GM19463 (cell line): ENCODE measurements around the gene HSD11B2.

ENCODE experiments used
- ATAC-seq: cut with Tn5 transposase; IDR thresholded peaks from one replicate; pipeline ENCODE4 v1.9.1; 2021; ENCODE audit warnings: mild to moderate bottlenecking, moderate library complexity; ENCODE audit not compliant: unreplicated experiment

HSD11B2 gene

DNA sequence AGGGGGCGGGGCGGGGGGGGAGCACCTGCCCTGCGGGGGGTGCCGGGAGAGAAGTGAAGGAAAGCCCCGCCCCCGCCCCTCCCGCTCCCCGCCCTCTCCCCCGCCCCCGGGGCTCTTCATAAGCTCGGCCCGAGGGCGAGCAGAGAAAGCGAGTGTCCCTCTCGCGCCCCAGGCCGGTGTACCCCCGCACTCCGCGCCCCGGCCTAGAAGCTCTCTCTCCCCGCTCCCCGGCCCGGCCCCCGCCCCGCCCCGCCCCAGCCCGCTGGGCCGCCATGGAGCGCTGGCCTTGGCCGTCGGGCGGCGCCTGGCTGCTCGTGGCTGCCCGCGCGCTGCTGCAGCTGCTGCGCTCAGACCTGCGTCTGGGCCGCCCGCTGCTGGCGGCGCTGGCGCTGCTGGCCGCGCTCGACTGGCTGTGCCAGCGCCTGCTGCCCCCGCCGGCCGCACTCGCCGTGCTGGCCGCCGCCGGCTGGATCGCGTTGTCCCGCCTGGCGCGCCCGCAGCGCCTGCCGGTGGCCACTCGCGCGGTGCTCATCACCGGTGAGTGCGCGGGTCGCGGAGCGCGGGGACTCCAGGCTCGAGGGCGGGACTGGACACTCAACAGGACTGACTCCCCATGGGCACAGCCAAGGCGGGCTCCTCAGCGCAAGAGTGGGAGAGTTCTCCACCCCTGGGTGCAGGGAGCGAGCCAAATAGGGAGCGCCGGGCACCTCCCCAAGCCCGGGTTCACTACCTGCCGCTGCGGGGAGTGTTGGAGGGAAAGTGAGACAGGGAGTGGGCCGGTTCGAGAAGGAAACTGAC lies at the start of gene HSD11B2:
Gene HSD11B2 (plus strand): TSS at position 145 of the 798 bp plus-strand sequence. CDS start 128 bp downstream, at position 273.
- no peak for ATAC-seq

DNA sequence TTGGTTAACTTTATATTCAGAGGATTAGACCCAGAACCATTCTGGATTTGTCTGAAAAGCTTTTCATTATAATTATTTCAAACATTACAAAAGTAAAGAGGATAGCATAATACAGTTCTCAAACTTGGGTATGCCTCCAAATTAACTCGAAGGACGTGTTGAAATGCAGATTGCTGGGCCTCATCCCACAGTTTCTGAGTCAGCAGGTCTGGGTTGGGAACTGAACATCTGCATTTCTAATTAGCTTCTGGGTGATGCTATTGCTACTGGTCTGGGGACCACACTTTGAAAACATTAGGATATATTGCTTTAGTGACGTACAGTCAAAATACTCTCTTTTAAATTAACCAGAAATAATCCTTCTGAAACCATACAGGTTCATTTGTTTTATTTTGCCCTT lies 47.6 kb upstream of the HSD11B2 start:
- ATAC-seq, result no peak

DNA sequence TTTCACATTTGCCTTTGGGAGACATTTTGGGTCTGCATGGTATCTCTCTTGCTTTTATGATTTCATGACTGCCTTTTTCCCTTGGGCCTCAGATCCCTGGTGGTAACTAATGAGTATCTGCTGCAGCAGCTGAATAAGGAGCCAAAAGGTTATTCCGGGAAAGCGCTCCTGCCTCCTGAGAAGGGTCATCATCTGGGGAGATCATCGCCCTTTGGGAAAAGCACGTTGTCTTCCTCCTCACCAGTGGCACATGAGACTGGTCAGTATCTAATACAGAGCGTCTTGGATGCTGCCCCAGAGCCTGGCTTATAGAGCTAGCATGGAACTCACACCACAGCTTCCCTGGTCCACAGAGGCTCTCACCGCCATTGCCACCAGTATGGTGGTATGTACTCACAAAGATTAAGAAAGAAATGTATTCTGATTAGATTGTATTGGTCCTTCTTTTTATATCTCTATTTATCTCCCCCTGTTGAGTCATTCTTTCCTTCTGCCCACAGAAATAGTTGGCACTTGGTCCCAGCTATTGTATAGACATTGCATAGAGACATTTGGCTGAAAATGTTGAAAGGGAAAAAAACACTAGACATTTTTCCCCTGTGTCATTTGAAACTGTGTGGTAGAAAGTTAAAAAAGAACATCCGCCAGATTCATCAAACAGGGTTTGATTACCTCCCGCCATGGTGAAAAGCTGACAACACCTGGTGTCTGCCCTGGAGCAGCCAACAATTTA lies 46.0 kb upstream of the HSD11B2 start:
- ATAC-seq, result no peak

- ATAC-seq, result no peak
Observed at GRCh38 chr16:67386861-67387455, 44.0 kb upstream of the HSD11B2 start.

GRCh38 chr16:67387479-67388079 lies 43.3 kb upstream of the HSD11B2 start:
- ATAC-seq, result no peak

GRCh38 chr16:67388191-67388590 lies 42.7 kb upstream of the HSD11B2 start:
- no peak for ATAC-seq

DNA sequence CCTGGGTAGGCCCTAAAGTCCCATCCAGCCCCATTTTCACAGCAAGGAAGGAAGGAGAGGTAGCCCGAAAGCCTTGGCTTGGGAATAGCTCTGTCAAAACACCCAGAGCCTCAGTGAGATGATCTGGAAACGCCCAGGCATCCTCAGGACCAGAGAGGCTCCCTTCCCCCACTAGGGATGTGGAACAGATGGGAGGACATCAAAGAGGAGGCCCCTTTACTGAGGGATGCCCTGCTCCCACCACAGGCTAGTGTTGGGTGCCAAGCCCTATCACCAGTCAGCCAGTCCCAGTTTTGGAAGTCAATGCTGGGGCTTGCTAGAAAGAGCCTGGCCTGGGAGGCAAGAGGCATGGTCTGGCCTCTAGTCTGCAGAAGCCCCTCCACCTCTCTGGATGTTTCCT lies 42.3 kb upstream of the HSD11B2 start:
- no peak for ATAC-seq

DNA sequence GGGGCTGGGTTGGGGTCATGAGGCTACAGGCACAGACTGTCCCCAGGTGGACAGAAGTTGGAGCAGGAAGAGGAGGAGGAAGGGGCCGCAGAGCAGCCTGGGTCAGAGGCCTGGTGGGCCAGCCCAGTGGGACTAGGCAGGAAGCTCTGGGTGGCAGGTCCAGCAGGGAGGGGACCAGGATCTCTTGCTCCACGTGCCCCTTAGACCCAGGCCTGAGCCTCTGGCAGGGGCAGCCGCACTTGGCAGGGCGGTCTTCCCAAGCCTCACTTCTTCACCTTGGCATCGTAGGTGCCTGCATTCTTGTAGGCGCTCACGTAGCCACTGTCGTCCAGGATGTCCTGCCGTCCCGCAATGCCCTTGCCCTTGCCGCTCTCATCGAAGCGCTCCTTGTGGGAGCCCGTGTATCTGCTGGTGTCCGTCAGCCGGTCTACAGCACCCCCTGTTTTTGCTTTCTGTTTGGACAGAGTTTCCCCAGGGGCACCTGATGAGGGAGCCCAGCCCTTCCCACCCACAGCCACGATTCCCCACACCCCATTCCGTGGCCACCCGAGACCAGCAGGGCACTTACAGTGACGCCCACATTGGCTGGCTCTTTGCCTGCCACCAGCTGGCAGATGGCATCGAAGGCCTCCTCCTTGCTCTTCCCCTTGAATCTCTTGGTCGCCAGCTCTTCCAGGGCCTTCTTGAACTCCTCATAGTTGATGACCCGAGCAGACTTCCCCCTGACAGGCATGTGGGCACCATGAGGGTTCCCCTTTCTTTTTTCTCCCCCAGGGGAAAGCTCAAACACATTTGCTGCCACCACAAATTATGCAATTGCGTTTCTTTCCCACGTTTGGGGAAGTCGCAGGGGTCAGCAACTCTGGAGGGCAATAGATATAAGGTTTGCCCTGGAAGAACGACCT lies 40.8 kb upstream of the HSD11B2 start:
- no peak for ATAC-seq

- no peak for ATAC-seq
Observed at GRCh38 chr16:67390816-67391423, 40.0 kb upstream of the HSD11B2 start.

- ATAC-seq, result no peak
Observed at GRCh38 chr16:67391424-67392300, 39.3 kb upstream of the HSD11B2 start.

GRCh38 chr16:67392301-67393059 lies 38.4 kb upstream of the HSD11B2 start:
- no peak for ATAC-seq

DNA sequence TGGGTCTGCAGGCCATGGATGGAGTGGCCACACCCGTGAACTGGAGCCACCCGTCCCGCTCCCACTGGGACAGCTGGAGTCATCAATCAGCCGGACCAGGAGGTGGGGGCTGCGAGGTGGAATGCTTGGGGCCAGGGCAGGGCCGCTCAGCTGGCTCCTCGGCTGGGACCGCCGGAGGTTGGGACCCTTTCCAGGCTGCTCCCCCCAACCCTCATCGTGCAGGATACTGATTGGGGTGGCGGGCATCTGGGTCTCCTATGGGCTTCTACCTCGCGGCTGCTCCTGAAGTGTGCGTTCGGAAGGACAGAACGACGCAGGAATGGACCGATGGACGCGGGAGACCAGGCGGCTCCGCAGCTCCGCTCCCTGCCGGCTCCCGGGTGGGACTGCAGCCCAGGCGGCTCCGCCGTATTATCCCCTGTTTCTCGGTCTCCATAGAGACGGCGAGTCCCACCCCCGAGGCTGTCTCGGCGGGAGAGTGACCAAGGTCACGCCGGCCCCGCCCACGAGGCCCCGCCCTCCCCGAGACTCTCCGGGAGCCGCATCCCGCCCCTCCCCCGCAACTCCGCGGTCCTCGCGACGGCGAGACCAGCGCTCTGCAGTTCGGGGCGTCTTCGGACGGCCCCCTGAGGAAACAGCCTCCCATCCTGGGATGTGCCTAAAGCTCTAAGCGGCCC lies 37.7 kb upstream of the HSD11B2 start, which contains the start of gene TPPP3:
Gene TPPP3 (minus strand): TSS at position 388 of the 677 bp plus-strand sequence. CDS start 2,387 bp downstream, outside the sequence.
- no peak for ATAC-seq

DNA sequence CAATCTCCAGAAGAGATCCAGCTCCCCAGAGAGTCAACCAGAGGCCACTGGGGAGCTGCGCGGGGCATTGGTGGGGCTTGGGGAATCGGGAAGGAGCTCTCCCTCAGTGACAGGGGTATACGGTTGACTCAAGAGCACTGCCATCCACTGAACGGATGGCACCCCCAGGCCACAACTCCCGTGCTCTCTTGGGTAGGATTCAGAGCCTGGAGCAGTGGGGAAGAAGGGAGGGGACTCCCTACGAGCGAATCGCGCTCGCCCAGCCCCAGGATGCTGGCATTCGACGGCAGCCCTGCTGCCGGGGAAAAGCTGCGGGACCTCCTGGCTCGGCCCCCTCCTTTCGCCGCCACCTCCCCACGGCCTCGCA lies 37.1 kb upstream of the HSD11B2 start:
- ATAC-seq, result no peak

DNA sequence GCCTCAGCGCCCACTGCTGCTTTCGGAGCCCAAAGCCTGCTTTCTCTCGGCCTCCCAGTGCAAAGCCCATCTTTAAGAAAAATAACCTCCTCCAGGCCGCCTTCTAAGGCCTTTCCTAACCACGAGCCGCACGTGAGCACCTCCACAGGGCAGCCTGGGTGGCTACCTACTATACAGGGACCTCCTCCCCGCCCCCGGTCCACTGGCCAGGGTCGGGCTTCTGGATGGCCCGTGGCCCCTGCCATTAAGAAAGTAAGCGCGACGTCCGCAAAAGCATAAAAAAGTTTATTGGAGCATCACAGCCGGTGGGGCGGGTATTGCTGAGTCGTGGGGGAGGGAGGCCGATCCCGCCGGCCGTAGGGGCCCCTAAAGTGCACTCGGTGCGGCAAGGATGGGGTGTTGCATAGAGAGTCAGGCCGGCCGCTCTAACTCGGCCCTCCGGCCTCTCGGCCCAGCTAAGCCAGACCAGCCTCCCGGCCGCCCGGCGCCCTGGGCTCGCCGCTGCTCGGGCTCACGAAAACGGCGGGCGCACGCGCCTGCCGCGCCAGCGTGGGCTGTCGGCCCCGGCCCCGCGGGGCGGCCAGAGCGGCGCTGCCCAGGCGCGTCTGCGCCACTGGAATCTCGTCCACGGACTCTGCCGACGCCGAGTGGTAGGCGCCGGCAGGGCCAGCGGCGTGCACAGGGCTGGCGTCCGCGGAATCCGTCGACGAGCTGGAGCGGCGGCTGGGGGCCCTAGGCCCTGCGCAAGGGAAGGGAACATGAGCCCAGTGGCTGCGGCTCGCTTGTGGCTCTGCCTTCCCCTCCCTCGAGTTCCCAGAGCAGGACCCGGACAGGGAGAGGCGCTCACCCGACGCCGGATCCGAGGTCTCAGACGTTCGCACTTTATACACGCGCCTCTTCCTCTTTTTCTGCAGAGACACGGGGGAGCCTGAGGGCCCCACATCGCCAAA lies 36.5 kb upstream of the HSD11B2 start:
- ATAC-seq, result no peak

DNA sequence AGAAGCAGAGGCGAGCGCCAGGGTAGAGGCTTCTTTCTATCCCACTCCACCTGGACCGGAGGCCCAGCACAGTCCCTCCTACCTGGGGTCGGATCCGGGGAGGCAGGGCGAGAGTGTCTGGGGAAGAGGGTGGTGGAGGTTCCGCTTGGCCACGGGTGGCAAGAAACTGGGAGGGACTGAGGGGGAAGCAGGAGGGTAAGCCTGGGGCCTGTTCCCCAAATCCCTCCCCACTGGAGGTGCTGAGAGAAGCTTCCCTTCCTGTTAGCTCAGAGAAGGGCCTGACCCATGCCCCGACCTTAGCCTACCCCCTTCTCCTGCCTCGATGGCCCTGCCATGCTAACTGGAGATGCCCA lies 35.8 kb upstream of the HSD11B2 start:
- ATAC-seq, result no peak

- ATAC-seq, result no peak
Observed at GRCh38 chr16:67395458-67396158, 35.3 kb upstream of the HSD11B2 start.
